NCI-H2029 treated with DMSO at 0.1 percent for 48 hours (cell line): ENCODE data around the gene NRP1.
A peak's percentile ranks its signal among the peaks of the same experiment; 100 is the strongest.

Experiments used
- DNase-seq: peaks from one replicate; lab custom pipeline; 2025; lab: John Stamatoyannopoulos, UW

Gene NRP1

GRCh38 chr10:33183655-33184054 is 150.8 kb downstream of the NRP1 start:
- no peak for DNase-seq

GRCh38 chr10:33180921-33181320 is 153.5 kb downstream of the NRP1 start:
- DNase-seq = no peak

- DNase-seq = no peak
Measured at GRCh38 chr10:33180390-33180789, 154.1 kb downstream of the NRP1 start.

GRCh38 chr10:33179067-33179466 is 155.4 kb downstream of the NRP1 start:
- peak; percentile 66 for DNase-seq

GRCh38 chr10:33178026-33178755 is 156.3 kb downstream of the NRP1 start:
- no peak for DNase-seq

DNA sequence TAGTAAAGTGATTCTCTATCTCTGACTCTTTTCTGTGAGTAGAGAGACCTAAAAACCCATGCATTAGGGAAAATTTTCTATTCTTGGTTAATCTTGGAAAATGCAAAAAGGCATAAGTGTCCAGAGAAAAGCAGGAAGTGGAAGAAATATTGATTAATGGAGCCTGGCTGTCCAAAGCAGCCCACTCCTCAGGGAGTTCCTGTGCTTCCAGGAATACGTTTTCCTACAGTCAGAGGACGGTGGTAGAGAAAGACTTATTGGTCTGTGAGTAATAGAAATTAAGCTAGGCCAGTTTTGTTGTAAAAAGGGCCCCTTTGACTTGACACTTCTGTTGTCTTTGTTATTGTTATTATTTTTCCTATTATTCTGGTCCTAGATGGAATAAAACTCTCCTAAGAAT is 157.8 kb downstream of the NRP1 start:
- DNase-seq = no peak

DNA sequence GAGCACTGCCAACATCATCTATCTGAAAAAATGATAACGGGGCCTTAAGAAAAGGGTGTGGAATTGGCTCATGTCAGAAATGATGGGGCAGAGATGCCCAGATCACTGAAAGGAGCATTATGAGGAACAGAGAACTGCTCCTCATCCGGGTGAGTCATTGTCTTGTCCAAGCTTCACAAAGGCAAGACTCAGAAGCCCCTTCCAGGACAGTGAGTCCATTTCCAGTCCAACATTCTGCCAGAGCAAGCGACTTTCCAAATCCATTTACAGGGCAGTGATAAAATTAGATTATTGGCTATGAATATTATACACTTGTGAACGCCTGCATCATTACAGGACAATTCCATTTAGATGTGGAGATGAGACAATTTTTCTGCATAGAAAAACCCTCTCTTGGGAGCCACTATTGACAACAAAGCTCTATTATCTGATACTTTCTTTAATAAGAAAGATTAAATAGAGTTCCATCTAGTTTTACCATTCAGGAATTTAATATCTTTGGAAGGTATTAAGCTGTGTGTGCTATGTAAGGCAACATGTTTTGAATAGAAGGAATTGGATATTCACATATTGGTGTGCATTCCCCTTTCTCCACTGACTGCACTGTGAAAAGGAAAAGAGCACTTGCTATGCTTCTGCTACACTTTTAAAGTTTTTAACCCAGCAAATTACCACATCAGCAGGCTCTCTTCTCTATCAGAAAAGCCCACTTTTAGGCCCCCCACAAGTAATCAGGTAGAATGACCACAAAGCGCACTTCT is 159.6 kb downstream of the NRP1 start:
- no peak for DNase-seq

DNA sequence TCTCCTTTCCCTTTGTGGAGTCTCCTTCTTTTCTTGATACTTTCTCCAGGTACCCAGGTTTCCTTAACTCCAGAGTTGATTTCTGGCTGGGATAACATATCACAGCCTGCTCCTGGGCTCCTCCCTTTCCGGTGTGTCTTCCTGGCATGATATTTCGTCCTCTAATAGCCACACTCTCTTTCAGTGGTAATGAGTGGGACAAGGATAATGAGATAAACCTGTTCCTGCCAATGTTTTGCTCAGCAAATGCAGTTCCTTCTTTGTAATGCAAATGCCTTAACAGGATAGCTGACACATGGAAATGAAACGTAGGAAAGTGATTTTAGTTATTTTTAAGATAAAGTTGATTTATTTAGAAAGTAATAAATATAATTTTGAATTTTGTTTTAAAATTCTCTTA is 168.6 kb downstream of the NRP1 start:
- no peak for DNase-seq

DNA sequence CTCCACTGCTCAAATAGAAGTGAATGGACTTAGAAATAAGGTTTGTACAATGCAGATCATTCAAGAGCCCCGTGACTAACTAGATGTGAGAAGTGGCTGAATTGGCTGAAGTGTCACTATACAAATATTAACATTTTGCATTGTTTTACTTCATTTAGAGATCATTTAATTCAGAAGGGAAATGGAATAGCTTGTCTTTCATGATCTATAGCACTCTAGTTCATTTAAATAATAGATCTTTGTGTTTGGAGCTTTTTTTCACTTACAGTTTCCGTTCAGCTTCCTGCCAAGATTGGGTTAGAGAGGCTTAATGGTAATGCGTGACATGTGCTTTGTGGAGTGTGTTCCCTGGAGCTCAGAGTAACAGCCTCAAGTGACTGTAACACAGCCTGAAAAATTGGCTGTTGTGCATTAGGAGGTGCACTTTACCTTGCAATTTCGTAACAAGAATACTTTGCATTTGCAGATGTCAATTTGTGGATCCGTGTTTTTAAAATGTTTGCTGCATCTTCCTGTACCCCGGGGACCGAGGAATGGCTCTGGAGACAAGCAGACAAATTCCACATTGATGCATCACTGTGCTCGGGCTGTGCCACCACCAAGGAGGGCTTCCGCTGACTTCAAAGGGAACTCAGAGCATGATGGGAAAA is 170.3 kb downstream of the NRP1 start:
- peak; percentile 53 for DNase-seq

DNA sequence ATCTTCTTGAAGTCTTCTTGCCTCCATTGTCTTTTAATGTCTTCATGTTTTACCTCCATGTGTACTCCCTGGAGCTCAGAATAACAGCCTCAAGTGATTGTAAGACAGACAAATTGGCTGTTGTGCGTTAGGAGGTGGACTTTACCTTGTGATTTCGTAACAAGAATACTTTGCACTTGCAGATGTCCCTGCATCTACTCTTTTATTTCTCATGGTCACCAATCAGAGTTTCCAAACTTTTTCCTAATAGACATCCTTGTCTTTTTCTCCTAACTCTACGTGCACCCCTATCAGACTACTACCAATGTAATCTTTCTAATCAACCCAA is 172.3 kb downstream of the NRP1 start:
- no peak for DNase-seq

DNA sequence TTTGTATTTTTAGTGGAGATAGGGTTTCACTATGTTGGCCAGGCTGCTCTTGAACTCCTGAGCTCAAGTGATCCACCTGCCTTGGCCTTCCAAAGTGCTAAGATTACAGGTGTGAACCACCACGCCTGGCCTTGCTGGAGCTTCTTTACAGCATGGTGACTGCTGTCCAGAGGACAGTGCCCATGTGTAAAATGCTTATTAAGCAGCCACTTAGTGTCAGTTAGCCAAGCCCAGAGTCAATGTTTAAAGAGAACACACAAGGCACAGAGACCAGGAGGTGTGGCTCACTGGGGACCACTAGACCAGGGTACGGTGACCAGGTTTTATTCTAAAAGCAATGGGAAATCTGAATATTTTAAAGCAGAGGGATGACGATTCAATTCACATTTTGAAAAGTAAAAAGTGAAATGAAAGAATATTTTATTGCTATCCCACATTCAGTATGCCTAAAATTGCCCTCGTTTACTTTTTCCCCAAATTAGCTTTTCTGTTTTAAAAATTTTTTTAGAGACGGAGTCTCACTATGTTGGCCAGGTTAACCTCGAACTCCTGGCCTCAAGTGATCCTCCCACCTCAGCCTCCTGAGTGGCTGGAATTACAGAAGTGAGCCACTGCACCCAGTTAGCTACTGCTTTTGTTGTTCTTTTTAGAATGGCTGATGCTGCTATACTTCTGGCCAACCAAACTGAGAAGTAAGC is 172.8 kb downstream of the NRP1 start:
- DNase-seq = no peak

GRCh38 chr10:33160151-33160550 is 174.3 kb downstream of the NRP1 start:
- DNase-seq = no peak

DNA sequence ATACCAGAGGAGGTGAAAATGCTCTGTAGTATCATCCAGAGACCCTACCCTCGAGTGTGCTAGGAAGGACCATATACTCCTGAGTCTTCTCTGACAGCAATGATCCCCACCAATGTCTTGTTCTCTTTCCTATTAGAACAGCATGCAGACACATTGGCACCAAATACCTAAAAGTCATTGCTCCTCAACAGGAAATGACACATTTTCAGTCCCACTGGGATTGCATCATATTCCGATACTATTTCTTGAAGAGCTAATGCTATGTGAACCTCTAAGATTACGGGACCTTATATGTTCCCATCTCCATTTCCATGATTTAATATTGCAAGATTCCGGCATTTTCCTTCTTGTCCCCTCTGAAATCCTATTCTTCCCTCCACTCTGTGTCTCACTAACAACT is 177.4 kb downstream of the NRP1 start:
- DNase-seq = no peak

GRCh38 chr10:33155720-33156638 is 178.5 kb downstream of the NRP1 start:
- DNase-seq = no peak

GRCh38 chr10:33154590-33154989 is 179.9 kb downstream of the NRP1 start:
- no peak for DNase-seq

DNA sequence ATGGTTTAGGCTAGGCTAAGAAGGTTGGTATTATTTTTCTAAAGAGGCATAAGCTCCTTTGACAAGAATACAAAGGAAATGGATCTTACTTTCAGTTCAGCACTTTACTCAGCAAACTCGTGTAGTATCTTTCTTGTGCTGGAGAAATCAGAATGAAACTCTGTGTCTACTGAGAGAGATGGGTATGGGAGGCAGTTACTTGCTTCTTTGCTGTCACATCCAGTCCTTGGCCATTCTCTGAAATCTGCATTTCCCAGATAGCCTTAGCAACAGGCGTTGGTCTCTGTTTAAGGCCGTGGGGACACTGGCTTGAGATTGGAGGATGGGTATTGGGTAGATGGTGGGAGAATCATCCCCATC is 180.5 kb downstream of the NRP1 start:
- DNase-seq = no peak

- DNase-seq = no peak
Measured at GRCh38 chr10:33153251-33153967, 181.1 kb downstream of the NRP1 start.

DNA sequence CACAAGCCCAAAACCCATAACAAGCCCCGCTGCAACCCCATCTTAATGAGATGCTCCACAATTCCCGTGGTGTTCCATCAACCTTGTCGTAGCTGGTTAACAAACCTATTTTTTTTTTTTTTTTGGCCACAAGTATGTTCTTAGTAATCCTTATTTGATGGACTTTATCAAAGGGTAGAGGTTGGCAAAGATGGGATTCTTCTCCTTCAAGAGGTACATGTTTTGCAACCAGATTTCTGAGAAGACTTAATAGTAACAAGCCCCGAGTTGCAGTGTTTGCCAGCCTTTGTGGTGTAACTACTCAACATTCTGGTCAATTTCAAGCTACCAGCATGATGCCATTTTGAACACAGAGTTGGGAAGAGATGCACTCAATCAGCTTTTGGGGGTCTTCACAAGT is 181.7 kb downstream of the NRP1 start:
- DNase-seq = no peak

- DNase-seq = no peak
Measured at GRCh38 chr10:33152146-33152545, 182.3 kb downstream of the NRP1 start.

DNA sequence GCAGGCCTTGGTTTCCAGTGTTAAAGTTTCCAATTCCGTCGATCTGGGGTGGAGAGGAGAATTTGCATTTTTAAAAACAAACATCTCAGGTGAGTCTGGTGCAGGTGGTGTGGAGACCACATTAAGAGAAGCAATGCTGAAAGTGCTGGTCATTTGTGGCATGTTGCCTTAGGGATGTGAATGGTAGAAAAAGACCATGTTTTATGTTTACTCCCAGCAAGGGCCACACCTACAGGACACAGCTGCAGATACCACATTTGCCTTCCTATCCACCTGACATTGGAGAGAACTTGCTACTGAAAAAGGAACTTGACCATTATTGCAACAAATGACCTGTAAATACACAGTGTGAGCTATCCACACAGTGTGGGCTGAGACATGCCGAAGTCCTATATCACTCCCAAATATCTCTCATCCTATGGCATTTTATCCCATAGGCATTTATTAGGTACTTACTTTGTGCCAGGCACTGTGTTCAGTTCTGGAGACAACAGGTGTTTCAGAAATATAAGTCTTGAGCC is 183.1 kb downstream of the NRP1 start:
- no peak for DNase-seq

DNA sequence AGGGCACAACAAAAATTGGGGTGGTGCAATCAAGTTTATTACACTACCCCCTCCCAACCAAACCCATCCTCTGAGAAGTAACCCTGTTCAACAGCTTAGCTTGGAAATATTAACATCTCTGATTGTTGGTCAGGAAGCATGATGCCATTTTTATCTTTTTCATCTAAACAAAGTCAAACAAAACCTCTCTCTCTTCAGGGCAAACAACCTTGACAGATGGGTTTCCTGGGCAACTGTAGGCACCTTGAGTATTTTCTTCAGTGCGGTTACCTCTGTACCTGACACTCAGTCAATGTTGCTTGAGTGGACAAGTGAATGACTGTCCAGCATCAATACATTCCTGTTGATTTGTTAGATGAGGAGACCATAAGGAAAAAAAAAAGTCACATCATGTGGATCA is 183.6 kb downstream of the NRP1 start:
- no peak for DNase-seq
